Inflammatory macrophage (primary cell): ENCODE results near the gene UBE2H.
A peak's percentile ranks its signal among the peaks of the same experiment; 100 is the strongest.
"Not testable (repeated sequence)": the region's sequence is repeated elsewhere in the genome, so short reads cannot be mapped to it uniquely, and the experiment has no call there.

Source experiments
- DNase-seq, 2 donors: peaks; one replicate each; pipeline ENCODE4 v3.0.0-alpha.2; 2020 to 2022

Gene UBE2H

GRCh38 chr7:129804890-129805719, 147.7 kb downstream of the UBE2H start:
- peak; percentile 15 to 40 for DNase-seq

DNA sequence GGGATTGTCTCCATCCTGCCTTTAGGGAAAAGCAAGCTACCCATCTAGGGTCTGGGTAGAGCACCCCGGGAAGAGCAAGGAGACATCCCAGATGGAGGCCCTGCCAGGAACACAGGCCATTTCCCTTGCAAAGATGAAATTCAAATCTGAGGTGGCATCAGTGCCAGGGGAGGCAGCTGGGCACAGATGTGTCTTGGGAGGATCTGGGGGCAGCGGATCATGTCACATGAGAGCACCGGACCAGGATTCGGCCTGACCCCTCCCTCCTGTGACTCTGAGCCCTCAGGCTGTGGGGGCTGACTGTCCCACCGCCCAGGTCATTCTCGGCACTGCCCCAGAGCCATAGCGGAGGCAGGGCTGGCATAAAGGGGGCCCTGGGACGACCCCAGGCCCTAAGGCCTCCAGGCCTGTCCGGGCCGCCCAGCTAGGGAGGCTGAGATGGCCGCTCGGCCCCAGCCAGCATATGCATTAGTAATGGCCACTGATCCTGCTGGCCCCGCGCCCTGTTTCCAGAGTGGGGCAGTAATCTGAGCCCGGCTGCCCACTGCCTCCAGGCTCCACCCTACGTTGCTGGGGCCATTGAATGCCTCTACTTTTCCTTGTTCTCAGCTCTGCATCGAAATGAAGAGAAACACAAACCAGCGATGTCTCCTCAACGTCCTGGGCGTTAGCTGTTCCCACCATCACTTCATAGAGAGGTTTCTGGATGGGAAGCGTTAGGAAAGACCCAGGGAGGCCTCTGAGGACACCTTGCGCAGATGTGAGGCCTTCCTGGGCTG, 148.5 kb downstream of the UBE2H start:
- no peak for DNase-seq

- no peak for DNase-seq
Measured at GRCh38 chr7:129803546-129804081, 149.1 kb downstream of the UBE2H start.

GRCh38 chr7:129801882-129802281, 150.9 kb downstream of the UBE2H start:
- no peak for DNase-seq

DNA sequence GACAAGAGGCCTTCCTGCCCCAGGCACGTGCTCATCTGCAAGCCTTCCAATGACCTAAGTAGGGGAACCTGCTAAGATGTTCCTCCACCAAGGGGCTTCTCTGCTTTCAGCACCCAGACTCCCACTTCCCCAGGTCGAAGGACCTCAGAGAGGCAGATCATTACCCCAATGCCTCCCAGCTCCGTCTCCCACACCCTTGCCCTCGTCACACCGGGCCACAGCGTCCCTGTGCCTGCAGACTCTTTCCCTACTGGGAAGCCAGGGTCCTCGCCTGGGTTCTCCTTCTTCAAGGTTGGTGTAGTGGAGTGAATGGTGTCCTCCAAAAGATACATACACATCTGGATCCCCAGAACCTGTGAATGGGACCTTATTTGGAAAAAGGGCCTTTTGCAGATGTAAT, 151.9 kb downstream of the UBE2H start:
- DNase-seq, result no peak

GRCh38 chr7:129799350-129799955, 153.3 kb downstream of the UBE2H start:
- no peak for DNase-seq

DNA sequence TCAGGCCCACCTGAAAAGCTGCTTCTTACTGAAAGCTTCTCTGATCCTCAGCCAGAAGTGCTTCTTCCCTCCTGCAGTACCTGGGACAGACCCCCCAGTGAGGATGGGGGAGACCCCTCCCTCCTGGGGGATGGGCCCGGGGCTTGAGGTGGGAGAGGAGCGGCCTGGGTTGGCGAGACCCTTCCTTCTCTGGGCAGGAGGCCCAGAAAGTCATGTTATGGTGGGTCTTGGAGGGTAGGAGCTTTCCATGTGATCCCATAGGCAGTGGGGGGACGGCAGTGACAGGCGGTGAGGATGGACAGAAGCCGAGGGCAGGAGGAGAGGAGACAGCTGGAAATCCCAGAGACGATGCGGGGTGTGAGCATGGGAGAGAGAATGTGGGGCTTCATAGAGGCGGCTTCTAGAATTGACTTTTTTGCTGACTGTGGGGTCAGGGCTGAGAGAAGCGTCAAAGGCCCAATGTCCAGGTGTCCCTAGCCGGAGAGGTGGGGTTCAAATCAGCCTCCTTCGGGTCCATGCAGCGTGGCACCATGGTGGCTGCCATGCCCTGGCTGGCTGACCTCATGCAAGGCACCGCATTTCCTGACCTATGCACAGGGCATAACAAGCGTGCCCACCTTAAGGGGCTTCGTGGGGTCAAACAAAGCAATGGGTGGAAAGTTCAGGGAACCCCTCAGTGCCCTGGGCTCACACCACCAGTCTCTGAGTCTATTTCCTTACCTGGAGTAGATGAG, 154.0 kb downstream of the UBE2H start:
- no peak for DNase-seq

DNA sequence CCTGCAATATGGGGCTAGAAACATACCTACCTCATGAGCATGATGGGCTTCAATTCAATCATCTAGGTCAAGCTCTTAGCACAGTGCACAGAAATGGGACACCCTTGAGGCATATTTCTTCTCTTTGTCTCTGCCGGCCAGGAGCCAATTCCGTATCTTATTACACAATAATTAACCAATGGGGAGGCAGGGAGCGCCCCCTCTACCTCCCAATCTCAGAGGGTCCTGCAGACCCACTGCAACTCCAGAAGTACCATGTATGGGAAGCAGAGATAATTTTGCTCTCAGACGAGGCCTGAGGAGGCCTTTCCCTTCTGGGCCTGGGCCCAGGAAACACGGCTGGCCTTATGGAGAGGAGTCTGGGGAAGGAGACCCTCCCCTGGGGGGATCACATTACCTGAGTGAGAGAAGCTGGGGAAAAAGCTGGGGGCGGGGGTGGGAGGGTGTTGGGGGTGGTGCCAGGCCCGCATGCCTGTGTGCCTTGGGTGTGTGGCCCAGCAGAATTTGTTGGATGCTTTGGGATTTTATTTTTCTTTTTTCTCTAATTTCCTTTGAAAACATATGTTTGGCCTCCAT, 155.5 kb downstream of the UBE2H start:
- DNase-seq, result no peak

DNA sequence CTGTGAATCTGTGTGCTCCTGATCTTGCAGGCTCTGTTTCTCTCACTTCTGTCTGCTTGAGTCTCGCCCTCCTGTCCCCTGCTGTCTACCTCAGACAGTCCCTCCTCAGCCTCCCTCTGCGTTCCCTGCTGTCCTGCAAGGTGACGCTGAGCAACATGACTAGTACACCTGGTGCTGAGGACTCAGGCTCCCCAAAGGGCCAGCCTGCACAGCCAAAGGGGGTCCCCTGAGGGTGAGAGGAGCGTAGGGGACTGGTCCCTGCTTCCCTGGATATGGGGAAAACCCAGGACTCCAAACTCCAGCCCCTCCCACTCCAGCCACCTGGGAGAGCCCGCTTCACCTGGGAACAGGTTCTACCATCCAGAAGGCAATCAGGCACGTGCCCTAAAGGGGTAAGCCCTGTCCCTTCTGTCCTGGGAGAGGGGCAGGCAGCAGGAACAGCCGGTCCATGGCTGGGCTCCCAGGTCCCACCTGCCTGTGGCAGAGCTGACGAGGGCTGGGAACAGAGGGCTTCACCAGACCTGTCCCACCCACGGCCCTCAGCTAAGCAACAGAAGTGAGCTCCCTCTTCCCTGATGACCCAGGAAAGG, 156.5 kb downstream of the UBE2H start:
- no peak for DNase-seq

- not testable (repeated sequence) for DNase-seq
Measured at GRCh38 chr7:129794461-129794860, 158.3 kb downstream of the UBE2H start.

GRCh38 chr7:129793506-129794310, 159.1 kb downstream of the UBE2H start:
- no peak for DNase-seq

GRCh38 chr7:129792721-129793120, 160.0 kb downstream of the UBE2H start:
- DNase-seq, result no peak

DNA sequence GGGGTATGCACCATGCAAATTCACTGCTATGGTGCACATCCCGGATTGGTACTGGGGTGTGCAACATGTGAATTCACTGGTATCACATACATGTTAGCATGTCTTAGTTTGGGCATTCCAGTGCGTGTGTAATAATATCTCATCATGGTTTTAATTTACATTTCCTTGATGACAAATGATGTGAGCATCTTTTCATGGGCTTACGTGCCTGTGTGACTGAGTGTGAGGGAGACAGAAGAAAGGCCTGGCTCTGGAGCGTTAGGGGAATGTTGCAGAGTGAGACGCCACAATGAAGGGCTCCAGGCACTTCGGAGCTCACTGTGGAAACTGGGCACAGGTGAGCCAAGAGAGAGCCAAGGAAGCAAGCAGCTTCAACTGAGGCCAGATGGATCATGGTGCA, 162.6 kb downstream of the UBE2H start:
- DNase-seq, result no peak

DNA sequence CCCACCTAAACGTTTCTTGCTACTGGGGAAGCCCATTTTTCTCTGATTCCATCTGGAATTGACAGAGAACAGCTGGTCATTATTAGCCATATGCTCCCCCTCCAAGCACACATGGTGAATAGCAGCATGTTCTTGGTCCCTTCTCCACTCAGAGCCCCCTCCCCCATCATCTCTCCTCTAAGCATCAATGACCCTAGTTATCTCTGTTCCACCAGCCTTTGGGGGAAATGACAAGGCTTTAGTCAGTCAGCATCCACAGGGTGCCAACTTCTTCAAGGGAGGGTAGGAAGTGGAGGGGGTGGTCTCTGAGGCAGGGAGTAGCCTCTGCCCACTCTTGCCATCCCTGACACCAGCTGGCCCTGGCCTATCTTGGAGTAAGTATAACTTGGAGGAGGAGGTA, 163.1 kb downstream of the UBE2H start:
- no peak for DNase-seq

DNA sequence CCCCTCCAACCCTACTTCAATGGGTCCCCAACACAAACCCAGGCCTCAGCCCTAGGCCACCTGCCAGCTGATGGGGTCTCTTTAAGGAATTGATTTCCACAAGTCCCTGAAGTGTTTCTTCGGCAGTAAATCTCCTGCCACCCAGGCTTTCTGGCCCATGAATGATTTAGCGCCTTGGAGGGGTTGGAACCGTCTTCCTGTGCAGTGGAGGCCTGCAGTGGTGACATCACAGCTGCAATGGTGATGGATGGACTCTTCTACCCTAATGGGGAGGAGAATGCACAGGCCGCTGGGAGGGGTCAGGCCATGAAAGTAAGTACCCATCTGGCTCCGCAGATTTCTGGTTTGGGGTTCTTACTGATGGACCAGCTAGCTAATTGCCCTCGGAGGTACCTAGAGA, 163.8 kb downstream of the UBE2H start:
- no peak for DNase-seq

DNA sequence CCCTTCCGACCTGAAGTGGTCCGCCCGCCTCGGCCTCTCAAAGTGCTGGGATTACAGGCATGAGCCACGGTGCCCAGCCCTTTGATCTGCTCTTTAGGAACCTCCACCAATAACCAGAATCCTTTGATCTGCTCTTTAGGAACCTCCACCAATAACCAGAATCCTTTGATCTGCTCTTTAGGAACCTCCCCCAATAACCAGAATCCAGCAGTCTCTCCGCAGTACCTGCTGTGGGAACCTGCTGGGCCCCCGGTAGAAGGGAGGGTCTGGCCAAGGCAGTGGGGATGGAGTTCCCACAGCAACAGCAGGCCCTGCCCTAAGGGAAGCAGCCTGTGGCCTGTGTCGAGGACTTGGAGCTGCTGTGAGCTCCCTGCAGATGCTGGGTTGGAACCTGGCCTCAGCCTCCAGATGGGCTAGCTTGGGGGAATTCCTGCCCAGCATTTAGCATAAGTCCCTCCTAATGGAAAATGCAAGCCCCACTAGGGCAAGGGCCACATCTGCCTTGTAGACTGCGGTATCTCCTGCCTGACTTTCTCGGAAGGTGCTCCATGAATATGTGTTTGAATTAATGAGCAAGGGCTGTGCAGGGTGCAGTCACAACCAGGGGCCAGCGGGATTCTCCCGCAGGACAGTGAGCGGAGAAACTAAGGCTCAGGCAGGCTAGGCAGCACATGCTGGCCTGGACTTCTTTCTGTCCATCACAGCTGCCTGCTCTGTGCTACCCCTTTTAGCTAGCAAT, 165.8 kb downstream of the UBE2H start:
- DNase-seq, result no peak

DNA sequence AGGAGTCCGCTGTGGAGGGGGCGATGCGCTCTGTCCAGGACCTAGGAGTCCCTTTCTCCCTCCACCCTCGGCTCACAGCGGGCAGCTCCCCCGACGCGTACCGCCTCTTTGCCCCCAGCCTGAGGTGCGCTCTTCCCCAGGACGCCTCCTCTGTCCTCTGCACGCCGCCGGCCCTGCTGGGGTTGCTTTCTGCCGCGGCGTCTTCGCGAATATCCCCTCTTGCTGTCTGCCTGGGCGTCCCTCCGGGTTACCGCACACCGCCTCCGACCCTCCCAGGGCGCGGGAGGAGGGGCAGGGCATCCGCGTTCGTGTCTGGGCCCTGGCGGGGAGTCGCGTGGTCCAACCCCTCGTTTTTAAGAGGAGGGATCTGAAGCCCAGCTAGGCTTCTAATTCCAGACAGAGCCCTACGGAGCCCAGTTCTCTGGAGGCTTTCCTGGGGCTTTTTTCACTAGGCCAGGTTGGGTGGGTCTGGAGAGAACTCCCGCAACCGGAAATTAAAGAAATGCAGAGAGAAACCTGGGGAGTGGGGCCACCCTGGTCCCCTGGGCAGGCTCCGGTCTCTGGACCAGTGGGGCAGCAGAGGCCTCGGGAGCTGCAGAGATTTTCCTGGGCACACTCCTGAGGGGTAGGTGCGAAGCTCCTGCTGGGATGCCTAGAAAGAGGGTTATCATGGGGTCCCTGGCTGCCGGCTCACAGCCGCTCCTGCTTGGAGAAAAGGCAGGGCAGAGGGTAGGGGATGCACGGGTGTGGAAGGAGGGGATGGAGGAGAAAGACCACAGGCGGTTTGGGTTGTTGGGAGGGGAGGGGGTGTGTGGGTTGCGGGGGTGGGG, 166.9 kb downstream of the UBE2H start:
- DNase-seq, result no peak

GRCh38 chr7:129784783-129785684, 167.7 kb downstream of the UBE2H start:
- peak; percentile 44 to 48 for DNase-seq
